Mucosa of descending colon (tissue), 3 donors: ENCODE measurements around the gene LYPD6B. TPM values are rescaled to one million over a fixed set of nuclear protein-coding genes. Genes with fewer than 3 reads are reported as not detected.

Source experiments
- ATAC-seq: fragments of 200-7000 bp; cut with Tn5 transposase; one replicate; pipeline ENCODE4 v1.9.1; 2020; ENCODE audit warnings: mild to moderate bottlenecking, moderate library complexity
- DNase-seq, 3 donors: peaks; one replicate each; pipeline ENCODE4 v3.0.0-alpha.2; 2020
- H3K36me3 ChIP-seq: fragments of 200-600 bp; one replicate; pipeline ENCODE4 v1.8.0; 2021; ENCODE audit warnings: low read depth, mild to moderate bottlenecking
- H3K4me1 ChIP-seq: fragments of 200-600 bp; one replicate; pipeline ENCODE4 v1.8.0; 2021; ENCODE audit warnings: low read depth, mild to moderate bottlenecking
- H3K4me3 ChIP-seq: fragments of 200-600 bp; one replicate; pipeline ENCODE4 v1.8.0; 2021; ENCODE audit warnings: mild to moderate bottlenecking
- H3K9me3 ChIP-seq: fragments of 200-600 bp; one replicate; pipeline ENCODE4 v1.8.0; 2021; ENCODE audit warnings: mild to moderate bottlenecking
- intact Hi-C, 2 donors: fragments of 100-400 bp; cut with DNase I in 1 of 2; cut with micrococcal nuclease in 1 of 2; formaldehyde crosslinking; loops; one replicate each; pipeline versions ENCODE4 v1.11.0 to v1.11.1; 2022; cut with DNase I, micrococcal nuclease
- total RNA-seq, 3 donors: library from RNA; stranded (reverse); fragmentation: NEBNext Ultra II Directional in 2 of 3; extraction: Animal tissue kit (Norgen Biotek cat#: 25700) in 2 of 3; gene quantifications; one replicate each; pipeline versions ENCODE4 v1.2.1 to v1.2.4, GENCODE V29; 2021 to 2023
- TF ChIP-seq, protein P1 (sequence below): fragments of 200-600 bp; IDR thresholded peaks from one replicate; pipeline ENCODE4 v1.8.0; 2022; ENCODE audit warnings: antibody characterized with exemption, mild to moderate bottlenecking
- donor health status: DM: no; HTN: no; CAD: no; lungs with moderate emphysema.
- donor health status: DM: no; HTN: no; CAD: no.
- donor health status: DM: no; HTN: yes; CAD: no.

The LYPD6B gene
- total RNA-seq, 3 donors from 2014 or later: 0.28 to 1.7 (median 1.1) TPM

DNA sequence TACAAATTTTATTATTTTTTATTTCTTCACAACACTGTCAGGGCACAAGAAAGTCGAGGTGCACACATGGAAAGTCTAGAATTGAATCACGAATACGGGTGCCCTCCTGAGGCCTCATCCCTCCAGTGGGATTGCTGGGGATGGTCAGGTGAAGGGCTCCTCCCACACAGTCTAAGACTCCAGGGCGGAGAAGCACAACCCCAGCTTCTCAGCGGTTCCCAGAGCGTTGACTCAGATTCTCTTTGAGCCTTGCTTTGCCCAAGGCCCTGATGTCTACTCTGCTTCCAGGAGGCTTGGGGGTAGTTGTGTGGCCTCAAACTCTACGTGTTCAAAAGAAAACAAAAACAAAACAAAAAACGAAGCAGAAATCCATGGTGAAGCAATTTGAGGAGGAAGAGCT is 108.4 kb downstream of the LYPD6B start:
- no peaks in the 10 kb centered on the region for H3K9me3 ChIP-seq
- no peak overlapping the region for H3K4me3 ChIP-seq
- H3K4me1 ChIP-seq: no peaks in the 10 kb centered on the region
- intact Hi-C loops: no loop called here
- ATAC-seq: no peak
- DNase-seq: no peak
- no peaks in the 10 kb centered on the region for H3K36me3 ChIP-seq
- TF ChIP-seq, protein P1, sequence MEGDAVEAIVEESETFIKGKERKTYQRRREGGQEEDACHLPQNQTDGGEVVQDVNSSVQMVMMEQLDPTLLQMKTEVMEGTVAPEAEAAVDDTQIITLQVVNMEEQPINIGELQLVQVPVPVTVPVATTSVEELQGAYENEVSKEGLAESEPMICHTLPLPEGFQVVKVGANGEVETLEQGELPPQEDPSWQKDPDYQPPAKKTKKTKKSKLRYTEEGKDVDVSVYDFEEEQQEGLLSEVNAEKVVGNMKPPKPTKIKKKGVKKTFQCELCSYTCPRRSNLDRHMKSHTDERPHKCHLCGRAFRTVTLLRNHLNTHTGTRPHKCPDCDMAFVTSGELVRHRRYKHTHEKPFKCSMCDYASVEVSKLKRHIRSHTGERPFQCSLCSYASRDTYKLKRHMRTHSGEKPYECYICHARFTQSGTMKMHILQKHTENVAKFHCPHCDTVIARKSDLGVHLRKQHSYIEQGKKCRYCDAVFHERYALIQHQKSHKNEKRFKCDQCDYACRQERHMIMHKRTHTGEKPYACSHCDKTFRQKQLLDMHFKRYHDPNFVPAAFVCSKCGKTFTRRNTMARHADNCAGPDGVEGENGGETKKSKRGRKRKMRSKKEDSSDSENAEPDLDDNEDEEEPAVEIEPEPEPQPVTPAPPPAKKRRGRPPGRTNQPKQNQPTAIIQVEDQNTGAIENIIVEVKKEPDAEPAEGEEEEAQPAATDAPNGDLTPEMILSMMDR: no peak

DNA sequence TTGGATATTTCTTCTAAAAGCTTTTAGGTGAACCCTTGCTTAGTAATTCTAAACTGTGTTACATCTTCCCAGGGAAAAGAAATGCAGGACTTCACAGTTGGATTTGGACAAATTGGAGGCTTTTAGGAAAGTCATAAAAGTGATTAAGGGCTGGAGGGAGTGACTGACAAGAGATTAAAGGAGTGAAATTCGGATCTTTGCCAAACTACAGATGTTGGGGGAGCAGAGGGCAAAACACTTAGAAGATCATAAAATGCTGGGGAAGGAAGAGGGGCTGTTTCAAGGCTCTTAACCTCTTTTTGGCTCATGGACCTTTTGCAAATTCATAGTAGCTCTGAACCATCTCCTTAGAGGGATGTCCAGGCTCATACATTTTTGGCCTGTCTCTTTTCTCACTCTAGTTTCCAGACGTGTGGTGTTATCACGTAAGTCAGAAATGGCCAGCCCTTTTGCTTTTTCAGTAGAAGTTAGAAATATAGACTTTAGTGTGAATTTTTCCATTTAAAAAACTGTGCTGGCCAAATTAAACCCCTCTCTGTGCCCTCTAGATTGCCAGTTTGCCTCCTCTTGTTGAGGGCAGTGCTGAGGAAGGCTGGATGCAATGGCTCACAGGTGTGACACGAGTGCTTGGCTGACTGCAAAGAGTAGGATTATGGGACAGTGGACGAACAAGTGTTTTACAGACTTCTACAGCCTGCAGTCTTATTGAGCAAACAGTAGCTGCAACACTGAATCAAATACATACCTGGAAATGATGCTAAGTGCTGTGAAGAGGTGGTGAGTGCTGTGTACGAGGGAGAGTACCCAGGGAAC is 109.9 kb downstream of the LYPD6B start:
- ATAC-seq: no peak
- intact Hi-C loops: no loop called here
- no peaks in the 10 kb centered on the region for H3K36me3 ChIP-seq
- no peaks in the 10 kb centered on the region for H3K9me3 ChIP-seq
- H3K4me1 ChIP-seq: no peaks in the 10 kb centered on the region
- H3K4me3 ChIP-seq: no peak overlapping the region
- TF ChIP-seq, protein P1: no peak
- no peak for DNase-seq

DNA sequence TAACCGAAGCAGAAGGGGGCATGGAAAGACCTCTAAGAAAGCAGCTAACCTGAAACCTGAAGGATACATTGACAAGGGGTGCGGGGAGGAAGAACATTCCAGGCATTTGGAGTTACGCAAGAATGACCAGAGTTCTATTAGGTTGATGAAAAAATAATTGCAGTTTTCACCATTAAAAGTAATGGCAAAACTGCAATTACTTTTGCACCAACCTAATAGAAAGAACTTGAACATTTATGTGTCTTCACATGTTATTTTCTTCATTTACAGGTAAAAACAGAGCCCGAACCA is 110.5 kb downstream of the LYPD6B start:
- TF ChIP-seq, protein P1: no peak
- Histone ChIP-seq H3K36me3 (no peaks in the 10 kb centered on the region), H3K4me1 (no peaks in the 10 kb centered on the region), H3K4me3 (no peak overlapping the region), H3K9me3 (no peaks in the 10 kb centered on the region)
- intact Hi-C loops: no loop called here
- ATAC-seq (no peak), DNase-seq (no peak)

DNA sequence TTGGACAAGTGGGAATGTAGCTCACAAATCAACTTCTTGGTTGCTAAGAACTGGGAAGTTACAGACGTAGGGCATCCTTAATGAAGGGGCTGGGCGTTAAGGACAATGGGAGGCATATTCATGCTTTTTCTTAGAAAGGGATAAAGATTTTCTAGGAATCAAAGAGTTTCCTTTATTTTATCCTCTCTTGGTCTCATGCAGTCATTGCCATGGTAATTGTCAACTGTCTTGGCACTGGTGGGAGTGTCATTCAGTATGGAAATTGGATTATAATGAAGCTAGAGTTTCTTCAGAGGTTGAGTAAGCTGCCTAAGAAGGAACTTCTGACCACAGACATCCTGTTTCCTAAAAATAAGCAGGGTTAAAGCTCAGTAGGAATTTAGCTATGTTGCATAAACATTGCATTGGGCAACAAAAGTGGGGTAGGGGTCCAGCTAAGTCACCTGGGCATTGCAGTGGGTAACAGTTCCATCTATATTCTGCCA is 114.0 kb downstream of the LYPD6B start:
- no peak for ATAC-seq
- Histone ChIP-seq H3K9me3 (no peaks in the 10 kb centered on the region), H3K36me3 (no peaks in the 10 kb centered on the region), H3K4me1 (no peaks in the 10 kb centered on the region), H3K4me3 (no peak overlapping the region)
- no peak for DNase-seq
- intact Hi-C loops: no loop called here
- TF ChIP-seq, protein P1: no peak

DNA sequence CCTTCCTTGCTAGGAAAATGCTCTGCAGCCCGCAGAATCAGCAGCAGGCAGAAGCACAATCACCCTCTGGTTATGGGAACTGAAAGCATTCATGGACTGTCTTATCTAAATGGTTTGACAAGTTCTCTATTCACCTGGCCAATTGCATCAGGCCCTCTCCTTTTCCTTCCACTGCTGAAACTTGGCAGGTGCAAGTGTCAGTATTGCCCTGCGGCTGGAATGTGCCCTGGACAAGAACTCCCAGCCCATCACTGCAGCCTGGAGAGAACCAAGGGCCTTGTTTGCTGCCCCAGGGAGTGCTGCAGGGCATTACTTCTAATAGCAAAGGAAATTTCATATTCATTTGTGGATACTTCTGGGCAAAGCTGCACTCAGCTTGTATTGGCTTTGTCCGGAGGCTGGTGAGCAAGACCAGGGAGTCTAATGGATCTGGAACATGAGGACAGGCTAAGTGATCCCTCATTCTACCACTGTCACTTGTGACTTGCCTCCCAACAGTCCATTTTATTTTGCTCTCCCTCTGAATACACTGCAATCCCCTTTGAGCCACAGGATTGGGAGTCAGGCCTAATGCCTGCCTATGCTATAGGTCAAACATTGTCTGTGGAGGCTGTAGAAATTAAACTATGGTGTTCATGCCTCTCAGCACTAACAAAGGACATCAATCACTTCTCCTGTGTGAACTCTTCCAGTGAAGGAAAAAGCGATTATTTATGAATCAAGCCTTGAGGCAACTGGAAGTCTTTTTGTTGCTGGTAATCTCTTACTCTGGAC is 116.9 kb downstream of the LYPD6B start:
- intact Hi-C loops: no loop called here
- H3K4me1 ChIP-seq: no peaks in the 10 kb centered on the region
- ATAC-seq: peak; percentile 36
- TF ChIP-seq, protein P1: no peak
- no peaks in the 10 kb centered on the region for H3K9me3 ChIP-seq
- no peaks in the 10 kb centered on the region for H3K36me3 ChIP-seq
- no peak overlapping the region for H3K4me3 ChIP-seq
- no peak for DNase-seq
